OCI-LY3 (cell line): ENCODE measurements around the gene CYP46A1.
"Not testable (repeated sequence)": the region's sequence is repeated elsewhere in the genome, so short reads cannot be mapped to it uniquely, and the experiment has no call there.

Experiments
- EZH2phosphoT487 ChIP-seq: fragments of 200-600 bp; shearing (Covaris generic); IDR thresholded peaks from 2 replicates; pipeline ENCODE4 v1.6.1; 2018; ENCODE audit warnings: antibody characterized with exemption, mixed run types, low read depth
- TF ChIP-seq, protein P1 (sequence below): fragments of 200-600, 300-600 bp; sonication (generic); IDR thresholded peaks from 2 replicates; pipeline ENCODE4 v1.5.1; 2014; ENCODE audit warnings: antibody characterized with exemption, low read length, low read depth

DNA sequence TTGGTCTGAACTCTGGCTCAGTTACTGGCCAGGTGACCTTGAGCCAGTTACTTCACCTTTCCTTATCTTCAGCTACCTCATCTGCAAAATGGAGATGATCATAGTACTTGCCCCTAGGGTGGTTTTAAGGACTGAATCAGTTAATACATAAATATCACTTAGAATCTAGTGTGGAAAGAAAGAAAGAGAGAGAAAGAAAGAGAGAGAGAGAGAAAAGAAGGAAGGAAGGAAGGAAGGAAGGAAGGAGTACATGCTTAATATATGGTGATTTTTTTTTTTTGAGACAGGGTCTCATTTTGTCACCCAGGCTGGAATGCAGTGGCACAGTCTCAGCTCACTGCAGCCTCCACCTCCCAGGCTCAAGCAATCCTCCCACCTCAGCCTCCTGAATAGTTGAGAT, 22.9 kb upstream of the CYP46A1 start:
- TF ChIP-seq, protein P1, sequence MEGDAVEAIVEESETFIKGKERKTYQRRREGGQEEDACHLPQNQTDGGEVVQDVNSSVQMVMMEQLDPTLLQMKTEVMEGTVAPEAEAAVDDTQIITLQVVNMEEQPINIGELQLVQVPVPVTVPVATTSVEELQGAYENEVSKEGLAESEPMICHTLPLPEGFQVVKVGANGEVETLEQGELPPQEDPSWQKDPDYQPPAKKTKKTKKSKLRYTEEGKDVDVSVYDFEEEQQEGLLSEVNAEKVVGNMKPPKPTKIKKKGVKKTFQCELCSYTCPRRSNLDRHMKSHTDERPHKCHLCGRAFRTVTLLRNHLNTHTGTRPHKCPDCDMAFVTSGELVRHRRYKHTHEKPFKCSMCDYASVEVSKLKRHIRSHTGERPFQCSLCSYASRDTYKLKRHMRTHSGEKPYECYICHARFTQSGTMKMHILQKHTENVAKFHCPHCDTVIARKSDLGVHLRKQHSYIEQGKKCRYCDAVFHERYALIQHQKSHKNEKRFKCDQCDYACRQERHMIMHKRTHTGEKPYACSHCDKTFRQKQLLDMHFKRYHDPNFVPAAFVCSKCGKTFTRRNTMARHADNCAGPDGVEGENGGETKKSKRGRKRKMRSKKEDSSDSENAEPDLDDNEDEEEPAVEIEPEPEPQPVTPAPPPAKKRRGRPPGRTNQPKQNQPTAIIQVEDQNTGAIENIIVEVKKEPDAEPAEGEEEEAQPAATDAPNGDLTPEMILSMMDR = not testable (repeated sequence)
- TF ChIP-seq EZH2phosphoT487 = not testable (repeated sequence)
